Neutrophil (primary cell): Measurements from ENCODE around the gene ATG13.
A peak's percentile ranks its signal among the peaks of the same experiment; 100 is the strongest.
"Not testable (repeated sequence)": the region's sequence is repeated elsewhere in the genome, so short reads cannot be mapped to it uniquely, and the experiment has no call there.

Experiments
- H3K27ac ChIP-seq: fragments of 200-600 bp; sonication (generic); 2 replicates; pipeline ENCODE4 v1.5.1; 2016; ENCODE audit warnings: mild to moderate bottlenecking, moderate library complexity
- H3K27me3 ChIP-seq: fragments of 200-600 bp; sonication (generic); 2 replicates; pipeline ENCODE4 v1.6.0; 2016; ENCODE audit warnings: mild to moderate bottlenecking
- H3K36me3 ChIP-seq: fragments of 200-600 bp; sonication (generic); 2 replicates; pipeline ENCODE4 v1.5.1; 2017
- H3K4me1 ChIP-seq, 2 experiments: fragments of 200-600 bp in 1 of 2; sonication (generic) in 1 of 2; 1 replicate in 1 of 2; 2 replicates in 1 of 2; pipeline versions ENCODE4 v1.5.1 to v1.6.1; 2013 to 2016; ENCODE audit warnings: low read depth in 1 of 2, low read length in 1 of 2, mild to moderate bottlenecking in 1 of 2, moderate library complexity in 1 of 2; ENCODE audit not compliant: control insufficient read depth in 1 of 2, insufficient read depth in 1 of 2
- H3K4me3 ChIP-seq, 2 experiments: fragments of 200-600 bp in 1 of 2; sonication (generic) in 1 of 2; 1 replicate in 1 of 2; 2 replicates in 1 of 2; pipeline ENCODE4 v1.5.1; 2013 to 2016; ENCODE audit warnings: low read depth in 1 of 2, low read length in 1 of 2, mild to moderate bottlenecking in 1 of 2, moderate library complexity in 1 of 2
- H3K9me3 ChIP-seq: fragments of 200-600 bp; sonication (generic); 2 replicates; pipeline ENCODE4 v1.5.1; 2016
- CTCF ChIP-seq: fragments of 200-600 bp; sonication (generic); IDR thresholded peaks from 2 replicates; pipeline ENCODE4 v1.5.1; 2016; ENCODE audit warnings: antibody characterized with exemption

The ATG13 gene

GRCh38 chr11:46700241-46701077 is 83.1 kb downstream of the ATG13 start, which contains the start of the genes ARHGAP1 and ZNF408:
TSS of gene ARHGAP1 (minus strand) at chr11:46700619. CDS start at chr11:46696107, 4,512 bp downstream.
TSS of gene ZNF408 (plus strand) at chr11:46701031. CDS start at chr11:46701048, 17 bp downstream.
- no peaks in the 10 kb centered on the region for H3K9me3 ChIP-seq
- TF ChIP-seq CTCF = peak; percentile 37
- peaks cover 51 to 53% of the 10 kb centered on the region in 2 experiments for H3K4me1 ChIP-seq
- peaks cover 55% of the 10 kb centered on the region for H3K36me3 ChIP-seq
- H3K27me3 ChIP-seq = no peaks in the 10 kb centered on the region
- H3K27ac ChIP-seq = peak within 1 kb of the TSS; percentile 92
- H3K4me3 ChIP-seq = peak within 1 kb of the TSS; percentile 85 to 97

GRCh38 chr11:46701078-46701654 is 83.8 kb downstream of the ATG13 start:
- peak overlapping the region; percentile 85 to 97 for H3K4me3 ChIP-seq
- peak overlapping the region; percentile 92 for H3K27ac ChIP-seq
- no peaks in the 10 kb centered on the region for H3K9me3 ChIP-seq
- no peaks in the 10 kb centered on the region for H3K27me3 ChIP-seq
- no peak for TF ChIP-seq CTCF
- H3K4me1 ChIP-seq = peaks cover 51 to 53% of the 10 kb centered on the region in 2 experiments
- H3K36me3 ChIP-seq = peaks cover 55% of the 10 kb centered on the region

GRCh38 chr11:46705070-46705688 is 87.8 kb downstream of the ATG13 start:
- H3K9me3 ChIP-seq = no peaks in the 10 kb centered on the region
- H3K27ac ChIP-seq = no peak overlapping the region
- H3K27me3 ChIP-seq = no peaks in the 10 kb centered on the region
- H3K4me3 ChIP-seq = no peak overlapping the region
- peaks cover 22% of the 10 kb centered on the region in 2 experiments for H3K4me1 ChIP-seq
- H3K36me3 ChIP-seq = peaks cover 57% of the 10 kb centered on the region
- TF ChIP-seq CTCF = no peak

GRCh38 chr11:46706886-46707285 is 89.5 kb downstream of the ATG13 start:
- no peak for TF ChIP-seq CTCF
- no peaks in the 10 kb centered on the region for H3K9me3 ChIP-seq
- no peak overlapping the region for H3K27ac ChIP-seq
- peaks cover 57% of the 10 kb centered on the region for H3K36me3 ChIP-seq
- no peaks in the 10 kb centered on the region for H3K27me3 ChIP-seq
- peaks cover 11% of the 10 kb centered on the region in 2 experiments for H3K4me1 ChIP-seq
- no peak overlapping the region for H3K4me3 ChIP-seq

GRCh38 chr11:46709351-46709750 is 92.0 kb downstream of the ATG13 start:
- H3K4me1 ChIP-seq, H3K4me3 ChIP-seq, H3K9me3 ChIP-seq, H3K27ac ChIP-seq, H3K27me3 ChIP-seq: not testable (repeated sequence)
- peaks cover 35% of the 10 kb centered on the region for H3K36me3 ChIP-seq
